Fibroblast of the aortic adventitia (primary cell): ENCODE measurements around the gene TEX38. TPM values are rescaled to one million over a fixed set of nuclear protein-coding genes. Genes with fewer than 3 reads are reported as not detected.
"Not testable (repeated sequence)": the region's sequence is repeated elsewhere in the genome, so short reads cannot be mapped to it uniquely, and the experiment has no call there.

Experiments used
- DNase-seq: peaks from one replicate; pipeline ENCODE4 v3.0.0-alpha.2; 2010; ENCODE audit warnings: low read depth
- H3K4me3 ChIP-seq: 2 replicates; pipeline ENCODE4 v1.5.1; 2011; ENCODE audit warnings: low read depth, mild to moderate bottlenecking, control low read depth, low read length, moderate library complexity
- total RNA-seq: library from RNA; depleted of rRNA; stranded (reverse); fragments of >200 nt; gene quantifications from 2 replicates; pipeline ENCODE4 v1.2.3, GENCODE V29; 2012; ENCODE audit warnings: low replicate concordance
- TF ChIP-seq, protein P1 (sequence below): IDR thresholded peaks from 2 replicates; pipeline ENCODE4 v1.5.1; 2011; ENCODE audit warnings: mild to moderate bottlenecking, low read length, control low read depth, inconsistent platforms; ENCODE audit not compliant: insufficient read depth

TEX38 gene
- total RNA-seq, 1 donor: not detected

DNA sequence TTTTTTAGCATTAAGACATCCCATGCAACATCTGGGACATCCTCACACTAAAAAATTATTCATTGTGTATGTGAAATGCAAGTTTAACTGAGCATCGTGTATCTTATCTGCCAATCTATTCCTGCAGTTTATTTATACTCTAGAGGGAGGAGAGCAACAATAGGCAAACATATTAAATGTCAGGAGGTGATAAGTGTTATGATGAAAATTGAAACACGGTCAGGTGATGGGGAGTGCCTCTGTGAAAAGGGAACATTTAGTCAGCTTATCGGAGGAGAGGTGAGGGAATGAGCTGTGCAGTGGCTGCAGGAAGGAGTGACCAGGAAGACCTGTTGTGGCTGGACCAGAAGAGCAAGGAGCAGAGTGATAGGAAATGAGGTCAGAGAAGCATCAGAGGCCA lies 48.0 kb downstream of the TEX38 start:
- DNase-seq: no peak
- TF ChIP-seq, protein P1, sequence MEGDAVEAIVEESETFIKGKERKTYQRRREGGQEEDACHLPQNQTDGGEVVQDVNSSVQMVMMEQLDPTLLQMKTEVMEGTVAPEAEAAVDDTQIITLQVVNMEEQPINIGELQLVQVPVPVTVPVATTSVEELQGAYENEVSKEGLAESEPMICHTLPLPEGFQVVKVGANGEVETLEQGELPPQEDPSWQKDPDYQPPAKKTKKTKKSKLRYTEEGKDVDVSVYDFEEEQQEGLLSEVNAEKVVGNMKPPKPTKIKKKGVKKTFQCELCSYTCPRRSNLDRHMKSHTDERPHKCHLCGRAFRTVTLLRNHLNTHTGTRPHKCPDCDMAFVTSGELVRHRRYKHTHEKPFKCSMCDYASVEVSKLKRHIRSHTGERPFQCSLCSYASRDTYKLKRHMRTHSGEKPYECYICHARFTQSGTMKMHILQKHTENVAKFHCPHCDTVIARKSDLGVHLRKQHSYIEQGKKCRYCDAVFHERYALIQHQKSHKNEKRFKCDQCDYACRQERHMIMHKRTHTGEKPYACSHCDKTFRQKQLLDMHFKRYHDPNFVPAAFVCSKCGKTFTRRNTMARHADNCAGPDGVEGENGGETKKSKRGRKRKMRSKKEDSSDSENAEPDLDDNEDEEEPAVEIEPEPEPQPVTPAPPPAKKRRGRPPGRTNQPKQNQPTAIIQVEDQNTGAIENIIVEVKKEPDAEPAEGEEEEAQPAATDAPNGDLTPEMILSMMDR: no peak
- H3K4me3 ChIP-seq: no peak overlapping the region

DNA sequence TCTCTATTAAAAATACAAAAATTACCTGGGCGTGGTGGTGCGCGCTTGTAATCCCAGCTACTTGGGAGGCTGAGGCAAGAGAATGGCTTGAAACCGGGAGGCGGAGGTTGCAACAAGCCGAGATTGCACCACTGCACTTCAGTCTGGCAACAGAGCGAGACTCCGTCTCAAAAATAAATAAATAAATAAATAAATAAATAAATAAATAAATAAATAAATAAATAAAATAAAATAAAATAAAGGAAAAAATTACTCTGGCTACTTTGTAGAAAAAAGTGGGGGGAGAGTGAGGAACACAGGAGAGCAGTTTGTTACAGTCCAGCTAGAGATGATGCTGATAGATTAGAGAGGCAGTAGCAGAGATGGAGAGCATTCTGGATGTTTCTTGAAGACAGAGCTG lies 48.7 kb downstream of the TEX38 start:
- not testable (repeated sequence) for DNase-seq, H3K4me3 ChIP-seq

DNA sequence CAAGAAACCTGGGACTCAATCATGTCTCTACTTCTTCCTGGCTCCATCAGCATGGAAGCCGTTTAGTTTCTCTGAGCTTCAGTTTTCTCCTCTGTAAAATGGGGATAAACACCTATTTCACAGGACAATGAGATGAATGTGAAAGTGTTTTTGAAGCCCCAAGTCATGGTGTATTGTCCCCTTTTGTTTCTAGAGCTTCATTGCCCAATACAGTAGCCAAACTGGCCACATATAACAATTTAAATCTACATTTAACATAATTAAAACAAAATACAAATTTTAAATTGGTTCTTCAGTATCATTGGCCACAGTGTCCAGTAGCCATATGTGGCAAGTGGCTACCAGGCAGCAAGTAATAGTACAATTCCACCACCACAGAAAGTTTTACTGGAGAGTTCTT lies 49.5 kb downstream of the TEX38 start:
- no peak overlapping the region for H3K4me3 ChIP-seq
- no peak for DNase-seq
- TF ChIP-seq, protein P1: no peak

DNA sequence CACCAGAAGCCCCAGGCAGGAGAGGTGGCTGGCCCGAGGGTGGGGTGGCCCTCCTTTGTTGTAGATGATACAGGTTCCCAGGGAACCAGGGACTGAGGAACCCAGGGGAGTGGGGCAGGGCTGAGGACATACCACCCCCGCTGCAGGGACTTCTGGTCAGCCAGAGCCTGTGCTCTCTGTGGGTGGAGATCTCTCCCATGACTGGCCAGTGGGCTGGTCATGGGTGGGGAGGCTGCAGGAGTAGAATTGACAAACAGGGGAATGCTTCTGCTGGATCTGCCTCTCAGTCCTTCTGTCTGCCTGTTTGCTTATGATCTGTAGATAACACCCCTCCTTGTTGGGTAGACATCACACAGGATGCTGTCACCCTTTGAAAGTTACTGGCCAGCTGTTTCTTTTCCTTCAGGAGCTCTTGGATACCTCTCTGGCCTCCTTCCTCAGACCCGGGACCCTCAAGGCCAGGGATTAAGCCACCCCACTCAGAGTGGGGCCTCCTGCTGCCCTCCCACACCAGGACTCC lies 50.1 kb downstream of the TEX38 start:
- H3K4me3 ChIP-seq: no peak overlapping the region
- TF ChIP-seq, protein P1: no peak
- DNase-seq: no peak

Other genes with a start within 250 kb of the TEX38 start
- gene DMBX1, start 182.0 kb upstream of the TEX38 start, total RNA-seq: not detected in 2 replicates
- gene KNCN, start 120.2 kb upstream of the TEX38 start, total RNA-seq: not detected in 2 replicates
- 15.4 and 17.7 TPM in 2 replicates for gene MKNK1, start 67.6 kb upstream of the TEX38 start, total RNA-seq
- gene MOB3C, start 55.0 kb upstream of the TEX38 start, total RNA-seq: 4.4 and 7.0 TPM in 2 replicates
- 49.3 and 53.5 TPM in 2 replicates for gene ATPAF1, start 3.5 kb upstream of the TEX38 start, total RNA-seq
- gene EFCAB14, start 47.3 kb downstream of the TEX38 start, total RNA-seq: 35.7 and 70.3 TPM in 2 replicates
- not detected in 2 replicates for gene CYP4B1, start 127.2 kb downstream of the TEX38 start, total RNA-seq